Activated CD4-positive, alpha-beta memory T cell treated with anti-CD3 and anti-CD28 coated beads, Interleukin-2, amount 10 ng/mL, durations not matched to agents 7 days and 5 days (primary cell): ENCODE results near the gene GRIK2. TPM values are rescaled to one million over a fixed set of nuclear protein-coding genes. Genes with fewer than 3 reads are reported as not detected.

Experiments
- CTCF ChIA-PET: fragments of 350-600 bp; sonication (Branson Sonifier 250); formaldehyde crosslinking; loops from one replicate; lab custom pipeline; 2021; ENCODE audit warnings: antibody characterized with exemption, inconsistent platforms; lab: Charles Lee
- POLR2A ChIA-PET: fragments of 350-600 bp; sonication (Branson Sonifier 250); formaldehyde crosslinking; loops from one replicate; lab custom pipeline; 2021; ENCODE audit warnings: antibody characterized with exemption; lab: Charles Lee
- DNase-seq: peaks from one replicate; pipeline ENCODE4 v3.0.0-alpha.2; 2020
- H3K27ac Mint-ChIP-seq: one replicate; pipeline ENCODE4 v1.8.0; 2021; ENCODE audit warnings: mild to moderate bottlenecking, mixed read lengths
- H3K27me3 Mint-ChIP-seq: one replicate; pipeline ENCODE4 v1.8.0; 2021; ENCODE audit warnings: mixed read lengths
- H3K36me3 Mint-ChIP-seq: one replicate; pipeline ENCODE4 v1.8.0; 2021; ENCODE audit warnings: low read depth, mixed read lengths
- H3K4me1 Mint-ChIP-seq: one replicate; pipeline ENCODE4 v1.8.0; 2021; ENCODE audit warnings: mixed read lengths
- H3K4me3 Mint-ChIP-seq: one replicate; pipeline ENCODE4 v1.8.0; 2021; ENCODE audit warnings: mild to moderate bottlenecking, mixed read lengths
- H3K9me3 Mint-ChIP-seq: one replicate; pipeline ENCODE4 v1.8.0; 2021; ENCODE audit warnings: mixed read lengths
- total RNA-seq, 2 experiments: library from RNA; stranded (reverse); gene quantifications; one replicate each; pipeline ENCODE4 v1.2.3, GENCODE V29; 2021

The GRIK2 gene
- total RNA-seq, 2 experiments from 2014 or later = not detected

GRCh38 chr6:101706576-101706975 lies 313.1 kb downstream of the GRIK2 start:
- Mint-ChIP-seq H3K4me1 (no peaks in the 10 kb centered on the region), H3K27ac (no peak overlapping the region), H3K36me3 (no peaks in the 10 kb centered on the region), H3K4me3 (no peak overlapping the region), H3K27me3 (no peaks in the 10 kb centered on the region), H3K9me3 (no peaks in the 10 kb centered on the region)
- DNase-seq = no peak
- CTCF ChIA-PET = no interaction called here
- POLR2A ChIA-PET = no interaction called here

GRCh38 chr6:101711518-101711917 lies 318.0 kb downstream of the GRIK2 start:
- no peak for DNase-seq
- ChIA-PET POLR2A (no interaction called here), CTCF (no interaction called here)
- H3K4me3 Mint-ChIP-seq = no peak overlapping the region
- no peaks in the 10 kb centered on the region for H3K27me3 Mint-ChIP-seq
- H3K27ac Mint-ChIP-seq = no peak overlapping the region
- H3K4me1 Mint-ChIP-seq = no peaks in the 10 kb centered on the region
- no peaks in the 10 kb centered on the region for H3K36me3 Mint-ChIP-seq
- no peaks in the 10 kb centered on the region for H3K9me3 Mint-ChIP-seq

- H3K4me1 Mint-ChIP-seq = no peaks in the 10 kb centered on the region
- H3K27ac Mint-ChIP-seq = no peak overlapping the region
- H3K27me3 Mint-ChIP-seq = no peaks in the 10 kb centered on the region
- H3K4me3 Mint-ChIP-seq = no peak overlapping the region
- H3K9me3 Mint-ChIP-seq = no peaks in the 10 kb centered on the region
- DNase-seq = no peak
- ChIA-PET CTCF (no interaction called here), POLR2A (no interaction called here)
- H3K36me3 Mint-ChIP-seq = no peaks in the 10 kb centered on the region
Measured at GRCh38 chr6:101716387-101716786, 322.9 kb downstream of the GRIK2 start.

- Mint-ChIP-seq H3K9me3 (no peaks in the 10 kb centered on the region), H3K36me3 (no peaks in the 10 kb centered on the region), H3K27ac (no peak overlapping the region), H3K4me3 (no peak overlapping the region), H3K27me3 (no peaks in the 10 kb centered on the region), H3K4me1 (no peaks in the 10 kb centered on the region)
- POLR2A ChIA-PET = no interaction called here
- no peak for DNase-seq
- CTCF ChIA-PET = no interaction called here
Measured at GRCh38 chr6:101716810-101717209, 323.3 kb downstream of the GRIK2 start.

- CTCF ChIA-PET = no interaction called here
- no peak overlapping the region for H3K27ac Mint-ChIP-seq
- POLR2A ChIA-PET = no interaction called here
Measured at GRCh38 chr6:101719521-101719920, 326.0 kb downstream of the GRIK2 start.

GRCh38 chr6:101722471-101722870 lies 329.0 kb downstream of the GRIK2 start:
- H3K27me3 Mint-ChIP-seq = no peaks in the 10 kb centered on the region
- H3K4me1 Mint-ChIP-seq = no peaks in the 10 kb centered on the region
- no peaks in the 10 kb centered on the region for H3K36me3 Mint-ChIP-seq
- no peak overlapping the region for H3K4me3 Mint-ChIP-seq
- H3K27ac Mint-ChIP-seq = no peak overlapping the region
- CTCF ChIA-PET = no interaction called here
- no peak for DNase-seq
- POLR2A ChIA-PET = no interaction called here
- no peaks in the 10 kb centered on the region for H3K9me3 Mint-ChIP-seq

More at GRCh38 chr6:101719521-101719920, 326.0 kb downstream of the GRIK2 start:
- Mint-ChIP-seq H3K27me3 (no peaks in the 10 kb centered on the region), H3K4me3 (no peak overlapping the region), H3K4me1 (no peaks in the 10 kb centered on the region), H3K36me3 (no peaks in the 10 kb centered on the region), H3K9me3 (no peaks in the 10 kb centered on the region)
- no peak for DNase-seq

GRCh38 chr6:101722991-101723579 lies 329.6 kb downstream of the GRIK2 start:
- Mint-ChIP-seq H3K4me3 (no peak overlapping the region), H3K27me3 (no peaks in the 10 kb centered on the region), H3K27ac (no peak overlapping the region), H3K4me1 (no peaks in the 10 kb centered on the region), H3K36me3 (no peaks in the 10 kb centered on the region), H3K9me3 (no peaks in the 10 kb centered on the region)
- no peak for DNase-seq
- POLR2A ChIA-PET = no interaction called here
- CTCF ChIA-PET = no interaction called here

GRCh38 chr6:101728388-101728787 lies 334.9 kb downstream of the GRIK2 start:
- Mint-ChIP-seq H3K4me1 (no peaks in the 10 kb centered on the region), H3K27ac (no peak overlapping the region)
- CTCF ChIA-PET = no interaction called here

GRCh38 chr6:101728956-101729355 lies 335.4 kb downstream of the GRIK2 start:
- H3K9me3 Mint-ChIP-seq = no peaks in the 10 kb centered on the region
- H3K4me3 Mint-ChIP-seq = no peak overlapping the region
- no peak overlapping the region for H3K27ac Mint-ChIP-seq
- ChIA-PET CTCF (no interaction called here), POLR2A (no interaction called here)
- no peak for DNase-seq
- H3K4me1 Mint-ChIP-seq = no peaks in the 10 kb centered on the region
- H3K27me3 Mint-ChIP-seq = no peaks in the 10 kb centered on the region
- H3K36me3 Mint-ChIP-seq = no peaks in the 10 kb centered on the region

More at GRCh38 chr6:101728388-101728787, 334.9 kb downstream of the GRIK2 start:
- Mint-ChIP-seq H3K4me3 (no peak overlapping the region), H3K27me3 (no peaks in the 10 kb centered on the region), H3K36me3 (no peaks in the 10 kb centered on the region), H3K9me3 (no peaks in the 10 kb centered on the region)
- no peak for DNase-seq
- POLR2A ChIA-PET = no interaction called here

- CTCF ChIA-PET = no interaction called here
- no peak for DNase-seq
- Mint-ChIP-seq H3K9me3 (peaks cover 2% of the 10 kb centered on the region), H3K27me3 (no peaks in the 10 kb centered on the region), H3K27ac (no peak overlapping the region), H3K36me3 (no peaks in the 10 kb centered on the region), H3K4me3 (no peak overlapping the region), H3K4me1 (no peaks in the 10 kb centered on the region)
- POLR2A ChIA-PET = no interaction called here
Measured at GRCh38 chr6:101730954-101731353, 337.4 kb downstream of the GRIK2 start.

GRCh38 chr6:101733899-101734298 lies 340.4 kb downstream of the GRIK2 start:
- Mint-ChIP-seq H3K4me1 (no peaks in the 10 kb centered on the region), H3K9me3 (peaks cover 6% of the 10 kb centered on the region), H3K27me3 (no peaks in the 10 kb centered on the region), H3K27ac (no peak overlapping the region), H3K4me3 (no peak overlapping the region), H3K36me3 (no peaks in the 10 kb centered on the region)
- ChIA-PET CTCF (no interaction called here), POLR2A (no interaction called here)
- no peak for DNase-seq

GRCh38 chr6:101738481-101738880 lies 345.0 kb downstream of the GRIK2 start:
- ChIA-PET CTCF (no interaction called here), POLR2A (no interaction called here)
- H3K36me3 Mint-ChIP-seq = no peaks in the 10 kb centered on the region
- H3K4me1 Mint-ChIP-seq = no peaks in the 10 kb centered on the region
- H3K4me3 Mint-ChIP-seq = no peak overlapping the region
- DNase-seq = no peak
- no peak overlapping the region for H3K27ac Mint-ChIP-seq
- no peaks in the 10 kb centered on the region for H3K27me3 Mint-ChIP-seq
- peaks cover 6% of the 10 kb centered on the region for H3K9me3 Mint-ChIP-seq

- POLR2A ChIA-PET = no interaction called here
- CTCF ChIA-PET = no interaction called here
- no peak for DNase-seq
- Mint-ChIP-seq H3K9me3 (peaks cover 4% of the 10 kb centered on the region), H3K27ac (no peak overlapping the region), H3K27me3 (no peaks in the 10 kb centered on the region), H3K36me3 (no peaks in the 10 kb centered on the region), H3K4me3 (no peak overlapping the region), H3K4me1 (no peaks in the 10 kb centered on the region)
Measured at GRCh38 chr6:101740631-101741030, 347.1 kb downstream of the GRIK2 start.

GRCh38 chr6:101741474-101742171 lies 348.1 kb downstream of the GRIK2 start:
- ChIA-PET POLR2A (no interaction called here), CTCF (no interaction called here)
- Mint-ChIP-seq H3K9me3 (peaks cover 4% of the 10 kb centered on the region), H3K27ac (no peak overlapping the region), H3K27me3 (no peaks in the 10 kb centered on the region), H3K4me3 (no peak overlapping the region), H3K36me3 (no peaks in the 10 kb centered on the region), H3K4me1 (no peaks in the 10 kb centered on the region)
- DNase-seq = no peak
